Neuronal stem cell (in vitro differentiated cells): ENCODE results near the gene PIMREG.

Experiments used
- DNase-seq: peaks from one replicate; pipeline ENCODE4 v3.0.0-alpha.2; 2013; ENCODE audit warnings: low spot score
- H2AFZ ChIP-seq: one replicate; pipeline ENCODE4 v1.6.1; 2013; ENCODE audit warnings: mild to moderate bottlenecking, low read length, inconsistent platforms
- H2AK5ac ChIP-seq: 2 replicates; pipeline ENCODE4 v1.6.1; 2013; ENCODE audit warnings: low read depth, mild to moderate bottlenecking, inconsistent platforms, low read length, moderate library complexity, mixed read lengths
- H2BK120ac ChIP-seq: 2 replicates; pipeline ENCODE4 v1.6.1; 2013; ENCODE audit warnings: low read depth, mild to moderate bottlenecking, inconsistent platforms, low read length, moderate library complexity, mixed read lengths
- H2BK12ac ChIP-seq: one replicate; pipeline ENCODE4 v1.6.1; 2013; ENCODE audit warnings: low read length, inconsistent platforms
- H2BK15ac ChIP-seq: 2 replicates; pipeline ENCODE4 v1.6.1; 2013; ENCODE audit warnings: mild to moderate bottlenecking, low read length, inconsistent platforms, mixed read lengths
- H2BK5ac ChIP-seq: one replicate; pipeline ENCODE4 v1.6.1; 2013; ENCODE audit warnings: inconsistent platforms, mild to moderate bottlenecking, low read length, moderate library complexity
- H3K14ac ChIP-seq: one replicate; pipeline ENCODE4 v1.6.1; 2013; ENCODE audit warnings: low read length, inconsistent platforms
- H3K18ac ChIP-seq: 2 replicates; pipeline ENCODE4 v1.6.1; 2013; ENCODE audit warnings: low read length, inconsistent platforms
- H3K23ac ChIP-seq: 2 replicates; pipeline ENCODE4 v1.6.1; 2013; ENCODE audit warnings: low read depth, mild to moderate bottlenecking, mixed read lengths, low read length, inconsistent platforms; ENCODE audit not compliant: poor library complexity
- H3K27ac ChIP-seq: replicated peaks from 3 replicates; pipeline ENCODE4 v1.5.1; 2013; ENCODE audit warnings: low read length, inconsistent platforms
- H3K27me3 ChIP-seq, 3 experiments: 2 replicates each; pipeline ENCODE4 v1.6.1; 2013; ENCODE audit warnings: low read length in 3 of 3, mild to moderate bottlenecking in 2 of 3, inconsistent platforms in 1 of 3, low read depth in 1 of 3, mixed read lengths in 1 of 3, moderate library complexity in 1 of 3; ENCODE audit not compliant: control insufficient read depth in 3 of 3, insufficient read depth in 3 of 3
- H3K36me3 ChIP-seq, 2 donors: replicated peaks in 1 of 2; 2 replicates each; pipeline ENCODE4 v1.6.1; 2013; ENCODE audit warnings: low read length in 2 of 2; ENCODE audit not compliant: control insufficient read depth in 2 of 2, insufficient read depth in 2 of 2
- H3K4ac ChIP-seq: 2 replicates; pipeline ENCODE4 v1.6.1; 2013; ENCODE audit warnings: inconsistent platforms, mild to moderate bottlenecking, low read length, moderate library complexity
- H3K4me1 ChIP-seq, 2 donors: 1 replicate in 1 of 2; 2 replicates in 1 of 2; pipeline ENCODE4 v1.6.1; 2013; ENCODE audit warnings: low read length in 2 of 2, low read depth in 1 of 2; ENCODE audit not compliant: control insufficient read depth in 2 of 2, insufficient read depth in 1 of 2
- H3K4me2 ChIP-seq: one replicate; pipeline ENCODE4 v1.6.1; 2013; ENCODE audit warnings: mild to moderate bottlenecking, low read length, inconsistent platforms; ENCODE audit not compliant: insufficient read depth, poor library complexity, severe bottlenecking
- H3K4me3 ChIP-seq, 2 donors: 2 replicates each; pipeline ENCODE4 v1.5.1; 2013; ENCODE audit warnings: low read length in 2 of 2, mild to moderate bottlenecking in 2 of 2, inconsistent platforms in 1 of 2, moderate library complexity in 1 of 2
- H3K79me1 ChIP-seq: one replicate; pipeline ENCODE4 v1.6.1; 2013; ENCODE audit warnings: low read depth, mild to moderate bottlenecking, inconsistent platforms, low read length, moderate library complexity
- H3K9ac ChIP-seq: one replicate; pipeline ENCODE4 v1.6.1; 2013; ENCODE audit warnings: mild to moderate bottlenecking, low read depth, low read length, inconsistent platforms; ENCODE audit not compliant: poor library complexity
- H3K9me3 ChIP-seq, 2 donors: replicated peaks in 1 of 2; 2 replicates each; pipeline versions ENCODE3 to v1.6.1; 2013; ENCODE audit warnings: low read length in 2 of 2, mild to moderate bottlenecking in 2 of 2, inconsistent platforms in 1 of 2, low read depth in 1 of 2, mixed read lengths in 1 of 2, moderate library complexity in 1 of 2; ENCODE audit not compliant: control insufficient read depth in 2 of 2, insufficient read depth in 1 of 2
- H4K8ac ChIP-seq: one replicate; pipeline ENCODE4 v1.6.1; 2013; ENCODE audit warnings: low read depth, mild to moderate bottlenecking, inconsistent platforms, low read length, moderate library complexity
- H4K91ac ChIP-seq: one replicate; pipeline ENCODE4 v1.6.1; 2013; ENCODE audit warnings: low read length, low read depth, mild to moderate bottlenecking, inconsistent platforms; ENCODE audit not compliant: poor library complexity
- WGBS, 2 donors: extraction: QIAGEN DNeasy Blood & Tissue Kit; methylation state at CpG; one replicate each; pipeline ENCODE4 v1.1.7; 2013; ENCODE audit warnings: missing lambda C conversion rate in 2 of 2, mixed read lengths in 1 of 2; ENCODE audit not compliant: insufficient read length in 2 of 2, insufficient replicate concordance in 1 of 2; ENCODE audit errors: extremely low coverage in 2 of 2; 5-methylcytosine and 5-hydroxymethylcytosine counted together

PIMREG gene

DNA sequence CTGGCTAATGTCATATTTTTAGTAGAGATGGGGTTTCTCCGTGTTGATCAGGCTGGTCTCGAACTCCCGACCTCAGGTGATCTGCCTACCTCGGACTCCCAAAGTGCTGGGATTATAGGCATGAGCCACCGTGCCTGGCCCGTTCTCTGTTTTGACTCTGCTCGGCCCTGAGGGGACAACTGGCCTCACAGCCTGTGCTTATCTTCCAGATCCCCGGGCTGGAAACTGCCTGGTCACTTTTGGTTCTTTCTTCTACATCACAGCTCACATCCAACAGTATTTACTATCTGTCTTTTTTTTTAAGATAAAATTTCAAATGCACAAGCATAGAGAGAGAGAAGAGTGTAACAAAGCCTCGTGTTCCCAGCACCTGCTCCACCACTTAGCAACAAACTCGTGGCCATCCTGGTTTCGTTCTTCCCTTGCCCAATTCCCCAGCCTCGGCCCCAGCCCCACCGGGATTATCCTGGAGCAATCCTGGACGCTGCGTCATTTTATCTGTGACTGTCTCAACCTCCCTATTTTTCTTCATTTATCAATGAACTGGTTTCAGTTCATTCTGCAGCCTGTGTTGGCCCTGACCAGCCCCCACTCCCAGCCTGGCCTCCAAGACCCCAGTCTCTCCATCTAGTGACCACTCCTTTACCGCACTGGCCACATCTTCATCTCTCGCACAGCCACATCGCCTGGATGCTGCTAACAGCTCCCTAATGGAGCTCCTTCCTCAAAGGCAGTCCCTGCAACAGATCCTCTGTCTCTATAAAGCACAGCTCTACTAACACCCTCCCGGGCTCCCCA, 21.1 kb downstream of the PIMREG start:
- H3K4me1 ChIP-seq, result peaks cover 22 to 24% of the 10 kb centered on the region in 2 donors
- peak overlapping the region; percentile 11 for H2BK5ac ChIP-seq
- no peak overlapping the region for H3K4me3 ChIP-seq
- peak overlapping the region; percentile 29 for H3K18ac ChIP-seq
- no peaks in the 10 kb centered on the region for H3K79me1 ChIP-seq
- no peak overlapping the region for H3K27ac ChIP-seq
- H3K4me2 ChIP-seq, result no peak overlapping the region
- H2BK12ac ChIP-seq, result no peak overlapping the region
- no peaks in the 10 kb centered on the region for H3K36me3 ChIP-seq
- H3K4ac ChIP-seq, result no peak overlapping the region
- peak overlapping the region; percentile 77 for H2AK5ac ChIP-seq
- WGBS, 2 donors, result no CpG with 5 or more reads among the region's 19 CpGs
- H4K91ac ChIP-seq, result no peak overlapping the region
- no peak overlapping the region for H3K14ac ChIP-seq
- H4K8ac ChIP-seq, result no peak overlapping the region
- H2BK15ac ChIP-seq, result peak overlapping the region; percentile 88
- DNase-seq, result no peak
- H2BK120ac ChIP-seq, result no peak overlapping the region
- no peak overlapping the region for H2AFZ ChIP-seq
- H3K9ac ChIP-seq, result no peak overlapping the region
- H3K9me3 ChIP-seq, result peaks cover 0 to 5% of the 10 kb centered on the region in 2 donors
- no peaks in the 10 kb centered on the region for H3K27me3 ChIP-seq
- H3K23ac ChIP-seq, result no peak overlapping the region

DNA sequence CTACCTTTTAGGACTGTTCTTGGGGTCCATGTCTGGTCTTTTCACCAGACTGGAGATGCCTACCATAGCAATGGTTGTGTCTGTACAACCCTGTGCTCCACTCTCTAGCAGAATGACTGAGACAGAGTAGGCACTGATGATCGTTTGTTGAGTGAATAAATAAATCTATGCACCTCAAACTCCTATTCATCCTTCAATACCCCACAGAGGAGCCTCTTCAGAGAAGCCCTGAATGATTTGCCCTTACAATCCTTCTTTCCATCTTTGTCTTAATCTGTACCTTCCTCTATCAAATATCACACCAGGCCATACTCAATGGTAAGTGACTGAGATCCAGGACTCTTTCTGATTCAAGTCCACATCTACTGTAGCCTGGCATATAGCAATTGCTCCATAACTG, 23.3 kb downstream of the PIMREG start:
- Histone ChIP-seq H3K36me3 (no peaks in the 10 kb centered on the region), H2BK120ac (no peak overlapping the region), H2BK15ac (peak overlapping the region; percentile 56), H2AK5ac (no peak overlapping the region), H2AFZ (no peak overlapping the region), H3K23ac (no peak overlapping the region), H3K4me2 (no peak overlapping the region), H3K27ac (no peak overlapping the region), H3K4ac (no peak overlapping the region), H3K27me3 (no peaks in the 10 kb centered on the region), H3K4me3 (no peak overlapping the region), H4K91ac (no peak overlapping the region), H3K79me1 (no peaks in the 10 kb centered on the region), H2BK12ac (peak overlapping the region; percentile 88), H2BK5ac (peak overlapping the region; percentile 59), H3K9me3 (peaks cover 0 to 5% of the 10 kb centered on the region in 2 donors), H3K14ac (no peak overlapping the region), H4K8ac (no peak overlapping the region), H3K4me1 (peaks cover 6 to 22% of the 10 kb centered on the region in 2 donors), H3K18ac (no peak overlapping the region), H3K9ac (no peak overlapping the region)
- DNase-seq, result no peak
- WGBS, 2 donors, result no CpG with 5 or more reads among the region's 1 CpG

DNA sequence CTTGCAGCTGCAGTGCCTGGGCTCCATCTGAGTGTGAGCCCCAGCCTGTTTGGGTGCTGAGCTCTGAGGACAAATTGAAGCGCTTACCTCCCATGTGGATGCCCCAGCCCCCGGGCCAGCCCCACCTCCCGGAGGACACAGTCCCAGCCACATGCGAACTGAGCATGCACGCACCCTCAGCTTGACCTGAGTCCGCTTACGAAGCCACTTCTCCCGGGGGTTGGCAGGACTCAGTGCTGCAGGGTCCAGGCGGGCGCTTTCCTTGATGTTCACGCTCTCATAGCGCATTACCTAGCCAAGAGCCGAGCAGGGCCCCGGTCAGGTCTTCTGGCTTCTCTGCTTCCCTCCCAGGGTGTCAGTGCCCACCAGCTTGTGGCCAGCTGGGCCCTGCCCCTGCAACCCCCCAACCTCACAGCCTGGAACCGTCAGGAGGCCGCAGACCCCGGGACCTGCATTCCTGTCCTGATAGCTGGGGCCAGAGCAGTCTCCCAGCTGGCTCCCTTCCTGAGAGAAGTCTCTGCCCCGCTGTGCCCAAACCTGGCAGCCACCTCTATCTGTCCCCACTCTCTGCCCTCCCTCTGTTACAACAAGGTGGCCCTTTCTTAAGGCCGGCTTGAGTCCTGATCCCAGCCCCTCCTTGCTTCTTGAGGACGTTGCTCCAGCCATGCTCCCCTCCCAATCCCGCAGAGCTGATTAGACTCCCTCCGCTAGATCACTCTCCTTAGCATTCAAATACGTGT, 24.0 kb downstream of the PIMREG start:
- no peak for DNase-seq
- no peak overlapping the region for H3K27ac ChIP-seq
- peak overlapping the region; percentile 82 for H2AK5ac ChIP-seq
- H3K18ac ChIP-seq, result peak overlapping the region; percentile 73
- H3K14ac ChIP-seq, result peak overlapping the region; percentile 3
- H3K9me3 ChIP-seq, result peaks cover 0 to 5% of the 10 kb centered on the region in 2 donors
- no peak overlapping the region for H3K4me3 ChIP-seq
- WGBS, 2 donors, result no CpG with 5 or more reads among the region's 23 CpGs
- peaks cover 4 to 21% of the 10 kb centered on the region in 2 donors for H3K4me1 ChIP-seq
- peak overlapping the region; percentile 68 for H2BK120ac ChIP-seq
- H4K91ac ChIP-seq, result no peak overlapping the region
- no peaks in the 10 kb centered on the region for H3K27me3 ChIP-seq
- peak overlapping the region; percentile 59 for H2BK5ac ChIP-seq
- H3K4me2 ChIP-seq, result no peak overlapping the region
- no peak overlapping the region for H3K4ac ChIP-seq
- no peak overlapping the region for H2AFZ ChIP-seq
- peak overlapping the region; percentile 88 for H2BK12ac ChIP-seq
- no peak overlapping the region for H4K8ac ChIP-seq
- peak overlapping the region; percentile 56 for H2BK15ac ChIP-seq
- H3K36me3 ChIP-seq, result no peaks in the 10 kb centered on the region
- H3K23ac ChIP-seq, result no peak overlapping the region
- no peak overlapping the region for H3K9ac ChIP-seq
- no peaks in the 10 kb centered on the region for H3K79me1 ChIP-seq

DNA sequence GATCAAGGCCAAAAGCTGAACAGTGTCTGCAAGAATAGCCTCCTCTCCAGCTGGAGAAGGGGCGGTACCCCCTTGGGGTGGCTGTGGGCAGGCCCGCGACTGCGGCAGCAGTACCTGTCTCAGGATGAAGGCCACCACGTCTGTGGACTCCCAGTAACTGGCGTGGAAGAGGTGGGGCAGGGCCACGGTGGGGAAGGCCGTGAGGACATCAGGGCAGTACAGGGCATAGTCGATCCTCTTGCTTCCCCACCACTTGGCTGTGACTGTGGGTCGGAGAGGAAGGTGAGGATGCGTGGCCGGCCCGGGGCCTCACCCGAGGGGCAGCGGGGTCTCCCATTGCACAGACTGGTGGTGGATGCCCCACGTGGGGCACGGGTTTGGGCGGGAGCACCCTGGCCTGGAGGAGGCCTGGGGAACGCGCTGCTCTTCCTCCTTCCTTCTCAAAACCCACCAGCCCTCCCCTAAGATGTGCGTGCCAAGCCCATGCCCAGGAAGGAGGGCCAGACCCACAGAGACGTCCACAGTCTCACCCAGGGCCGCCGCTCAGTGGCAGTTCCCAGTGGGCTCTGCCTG, 26.0 kb downstream of the PIMREG start:
- H2BK12ac ChIP-seq, result peak overlapping the region; percentile 88
- peaks cover 0 to 5% of the 10 kb centered on the region in 2 donors for H3K9me3 ChIP-seq
- peak overlapping the region; percentile 99 for H2AK5ac ChIP-seq
- no peaks in the 10 kb centered on the region for H3K79me1 ChIP-seq
- no peak overlapping the region for H4K8ac ChIP-seq
- no peaks in the 10 kb centered on the region for H3K27me3 ChIP-seq
- peak overlapping the region; percentile 91 for H2BK5ac ChIP-seq
- H3K23ac ChIP-seq, result peak overlapping the region; percentile 83
- no peak overlapping the region for H3K27ac ChIP-seq
- peak overlapping the region; percentile 50 for H3K14ac ChIP-seq
- H3K9ac ChIP-seq, result no peak overlapping the region
- H3K18ac ChIP-seq, result peak overlapping the region; percentile 59
- no peak for DNase-seq
- no peak overlapping the region for H3K4me3 ChIP-seq
- H3K4me1 ChIP-seq, result peaks cover 8 to 35% of the 10 kb centered on the region in 2 donors
- no peak overlapping the region for H4K91ac ChIP-seq
- WGBS, 2 donors, result no CpG with 5 or more reads among the region's 24 CpGs
- no peak overlapping the region for H3K4ac ChIP-seq
- H2BK15ac ChIP-seq, result peak overlapping the region; percentile 95
- H2AFZ ChIP-seq, result no peak overlapping the region
- peak overlapping the region; percentile 68 for H2BK120ac ChIP-seq
- H3K4me2 ChIP-seq, result no peak overlapping the region
- H3K36me3 ChIP-seq, result no peaks in the 10 kb centered on the region
